Activated B cell treated with CpG ODN at 0.5 μM for 24 hours (primary cell): ENCODE results near the gene STPG1. TPM values are rescaled to one million over a fixed set of nuclear protein-coding genes. Genes with fewer than 3 reads are reported as not detected.

Experiments used
- ATAC-seq: fragments of 200-7000 bp; cut with Tn5 transposase; one replicate; pipeline ENCODE4 v1.10.0; 2021; ENCODE audit warnings: low read depth, mild to moderate bottlenecking, moderate library complexity
- CTCF ChIA-PET: fragments of 350-600 bp; sonication (Branson Sonifier 250); formaldehyde crosslinking; loops from one replicate; lab custom pipeline; 2021; ENCODE audit warnings: antibody characterized with exemption; lab: Charles Lee
- POLR2A ChIA-PET: fragments of 350-600 bp; sonication (Branson Sonifier 250); formaldehyde crosslinking; loops from one replicate; lab custom pipeline; 2021; ENCODE audit warnings: antibody characterized with exemption; lab: Charles Lee
- DNase-seq: peaks from one replicate; pipeline ENCODE4 v3.0.0; 2022
- H3K27ac Mint-ChIP-seq: one replicate; pipeline ENCODE4 v1.8.0; 2020; ENCODE audit warnings: mixed read lengths
- H3K27me3 Mint-ChIP-seq: one replicate; pipeline ENCODE4 v1.8.0; 2021; ENCODE audit warnings: mixed read lengths
- H3K36me3 Mint-ChIP-seq: one replicate; pipeline ENCODE4 v1.8.0; 2021; ENCODE audit warnings: low read depth, mixed read lengths
- H3K4me1 Mint-ChIP-seq: one replicate; pipeline ENCODE4 v1.8.0; 2021; ENCODE audit warnings: mixed read lengths
- H3K4me3 Mint-ChIP-seq: one replicate; pipeline ENCODE4 v1.8.0; 2020; ENCODE audit warnings: mild to moderate bottlenecking, mixed read lengths
- H3K9me3 Mint-ChIP-seq: one replicate; pipeline ENCODE4 v1.8.0; 2020; ENCODE audit warnings: mixed read lengths
- intact Hi-C: fragments of 100-400 bp; cut with micrococcal nuclease; formaldehyde crosslinking; loops from one replicate; pipeline ENCODE4 v1.15.1; 2024
- total RNA-seq: library from RNA; stranded (reverse); gene quantifications from 2 replicates; pipeline ENCODE4 v1.2.3, GENCODE V29; 2022
- TF ChIP-seq, protein P1 (sequence below): fragments of 200-600 bp; IDR thresholded peaks from one replicate; pipeline ENCODE4 v1.8.0; 2022; ENCODE audit warnings: antibody characterized with exemption, mild to moderate bottlenecking

STPG1 gene
- total RNA-seq, 1 donor from 2014 or later = 7.4 TPM

- ChIA-PET CTCF (no interaction called here), POLR2A (no interaction called here)
- H3K9me3 Mint-ChIP-seq = no peaks in the 10 kb centered on the region
- no peak overlapping the region for H3K27ac Mint-ChIP-seq
- peaks cover 3% of the 10 kb centered on the region for H3K36me3 Mint-ChIP-seq
- TF ChIP-seq, protein P1, sequence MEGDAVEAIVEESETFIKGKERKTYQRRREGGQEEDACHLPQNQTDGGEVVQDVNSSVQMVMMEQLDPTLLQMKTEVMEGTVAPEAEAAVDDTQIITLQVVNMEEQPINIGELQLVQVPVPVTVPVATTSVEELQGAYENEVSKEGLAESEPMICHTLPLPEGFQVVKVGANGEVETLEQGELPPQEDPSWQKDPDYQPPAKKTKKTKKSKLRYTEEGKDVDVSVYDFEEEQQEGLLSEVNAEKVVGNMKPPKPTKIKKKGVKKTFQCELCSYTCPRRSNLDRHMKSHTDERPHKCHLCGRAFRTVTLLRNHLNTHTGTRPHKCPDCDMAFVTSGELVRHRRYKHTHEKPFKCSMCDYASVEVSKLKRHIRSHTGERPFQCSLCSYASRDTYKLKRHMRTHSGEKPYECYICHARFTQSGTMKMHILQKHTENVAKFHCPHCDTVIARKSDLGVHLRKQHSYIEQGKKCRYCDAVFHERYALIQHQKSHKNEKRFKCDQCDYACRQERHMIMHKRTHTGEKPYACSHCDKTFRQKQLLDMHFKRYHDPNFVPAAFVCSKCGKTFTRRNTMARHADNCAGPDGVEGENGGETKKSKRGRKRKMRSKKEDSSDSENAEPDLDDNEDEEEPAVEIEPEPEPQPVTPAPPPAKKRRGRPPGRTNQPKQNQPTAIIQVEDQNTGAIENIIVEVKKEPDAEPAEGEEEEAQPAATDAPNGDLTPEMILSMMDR = no peak
- no peak overlapping the region for H3K4me3 Mint-ChIP-seq
- no peak for DNase-seq
- intact Hi-C loops = no loop called here
- no peaks in the 10 kb centered on the region for H3K27me3 Mint-ChIP-seq
- H3K4me1 Mint-ChIP-seq = peaks cover 5% of the 10 kb centered on the region
- no peak for ATAC-seq
Measured at GRCh38 chr1:24364605-24364974, 49.0 kb downstream of the STPG1 start.

- Mint-ChIP-seq H3K36me3 (peaks cover 3% of the 10 kb centered on the region), H3K4me1 (peaks cover 5% of the 10 kb centered on the region), H3K9me3 (no peaks in the 10 kb centered on the region), H3K4me3 (no peak overlapping the region), H3K27ac (no peak overlapping the region), H3K27me3 (no peaks in the 10 kb centered on the region)
- POLR2A ChIA-PET = no interaction called here
- ATAC-seq = no peak
- TF ChIP-seq, protein P1 = no peak
- intact Hi-C loops = no loop called here
- DNase-seq = no peak
- CTCF ChIA-PET = no interaction called here
Measured at GRCh38 chr1:24363994-24364393, 49.6 kb downstream of the STPG1 start.

- TF ChIP-seq, protein P1 = no peak
- POLR2A ChIA-PET = no interaction called here
- CTCF ChIA-PET = no interaction called here
- H3K4me1 Mint-ChIP-seq = peaks cover 5% of the 10 kb centered on the region
- no peak for ATAC-seq
- no peak for DNase-seq
- no peaks in the 10 kb centered on the region for H3K9me3 Mint-ChIP-seq
- peaks cover 3% of the 10 kb centered on the region for H3K36me3 Mint-ChIP-seq
- intact Hi-C loops = no loop called here
- no peaks in the 10 kb centered on the region for H3K27me3 Mint-ChIP-seq
- no peak overlapping the region for H3K27ac Mint-ChIP-seq
- H3K4me3 Mint-ChIP-seq = no peak overlapping the region
Measured at GRCh38 chr1:24362982-24363614, 50.5 kb downstream of the STPG1 start.

GRCh38 chr1:24362396-24362795 lies 51.2 kb downstream of the STPG1 start:
- TF ChIP-seq, protein P1 = no peak
- Mint-ChIP-seq H3K4me1 (peaks cover 5% of the 10 kb centered on the region), H3K4me3 (no peak overlapping the region), H3K27ac (no peak overlapping the region), H3K9me3 (no peaks in the 10 kb centered on the region), H3K27me3 (no peaks in the 10 kb centered on the region), H3K36me3 (peaks cover 8% of the 10 kb centered on the region)
- intact Hi-C loops = no loop called here
- DNase-seq = no peak
- no peak for ATAC-seq
- CTCF ChIA-PET = no interaction called here
- POLR2A ChIA-PET = no interaction called here

DNA sequence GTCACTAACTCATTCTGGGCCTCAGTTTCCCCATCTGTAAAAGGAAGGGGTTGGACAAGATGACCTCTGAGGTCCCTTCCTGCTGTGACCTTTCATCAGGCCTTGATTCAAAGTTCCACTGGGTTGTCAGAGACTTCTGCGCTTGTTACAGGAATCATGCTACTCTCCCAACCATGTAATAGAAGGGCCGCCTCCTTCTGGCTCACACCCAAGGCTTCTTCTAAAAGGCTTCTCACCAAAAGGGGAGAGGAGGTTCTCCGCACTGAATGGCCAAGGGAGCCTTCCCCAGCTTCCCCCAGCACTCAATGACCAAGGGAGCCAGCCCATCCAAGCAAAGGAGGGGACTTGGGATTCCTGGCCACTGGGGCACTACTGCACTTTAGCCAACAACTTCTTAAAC lies 51.8 kb downstream of the STPG1 start:
- H3K36me3 Mint-ChIP-seq = peaks cover 8% of the 10 kb centered on the region
- no peak for DNase-seq
- no peaks in the 10 kb centered on the region for H3K27me3 Mint-ChIP-seq
- intact Hi-C loops = no loop called here
- ATAC-seq = no peak
- no peak overlapping the region for H3K27ac Mint-ChIP-seq
- peaks cover 5% of the 10 kb centered on the region for H3K4me1 Mint-ChIP-seq
- H3K4me3 Mint-ChIP-seq = no peak overlapping the region
- TF ChIP-seq, protein P1 = no peak
- H3K9me3 Mint-ChIP-seq = no peaks in the 10 kb centered on the region
- CTCF ChIA-PET = no interaction called here
- POLR2A ChIA-PET = no interaction called here
